Measurements from ENCODE around the gene TCOF1. TPM values are rescaled to one million over a fixed set of nuclear protein-coding genes. Genes with fewer than 3 reads are reported as not detected.

The TCOF1 gene
- polyA plus RNA-seq, 3 donors, result 8.9 to 14.2 (median 13.6) TPM

DNA sequence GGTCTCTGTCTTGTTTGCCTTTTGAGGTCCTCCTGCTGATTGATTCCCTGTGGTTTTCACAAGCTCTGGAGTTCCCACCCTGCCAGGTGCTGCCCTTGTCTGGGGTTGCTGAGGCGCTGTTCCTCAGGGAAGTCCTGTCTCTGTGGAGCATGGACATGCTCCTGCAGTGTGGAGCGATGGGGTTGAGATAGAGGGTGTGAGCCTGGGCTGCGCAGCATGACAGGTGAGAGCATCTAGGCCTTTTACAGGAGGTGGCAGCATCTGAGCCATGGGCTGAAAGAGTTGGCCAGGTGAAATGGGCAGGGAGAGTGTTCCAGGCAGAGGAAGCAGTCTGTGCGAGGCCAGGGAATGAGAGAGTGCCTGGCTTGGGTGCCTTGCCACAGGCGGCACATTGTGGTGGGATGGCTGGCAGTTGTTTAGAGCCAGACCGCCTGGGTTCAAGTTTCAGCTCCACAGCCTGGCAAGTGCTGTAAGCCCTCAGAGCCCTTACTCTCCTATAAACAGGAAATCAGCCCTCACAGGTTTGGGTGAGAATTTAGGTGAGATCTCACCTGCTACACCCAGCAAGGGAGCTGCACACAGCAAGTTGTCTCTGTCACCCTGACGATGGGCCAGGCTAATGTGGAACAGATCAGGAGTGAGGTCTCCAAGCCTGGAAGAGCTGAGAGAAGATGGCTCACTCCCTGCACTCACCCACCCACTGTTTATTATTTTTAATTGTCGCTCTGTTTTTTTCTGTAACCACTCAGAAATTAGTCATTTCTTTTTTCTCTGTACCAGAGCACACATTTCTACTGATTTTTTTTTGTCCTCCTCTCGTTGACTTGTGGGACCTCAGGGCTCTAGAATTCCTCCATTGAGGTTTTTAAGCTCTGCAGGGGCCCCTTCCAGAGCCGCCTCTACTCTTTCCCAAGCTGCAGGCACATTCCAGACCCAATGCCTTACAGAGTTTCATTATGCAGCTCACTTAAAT lies 19.6 kb downstream of the TCOF1 start:
- no peak overlapping the region for H3K27ac ChIP-seq (ENCODE audit: low read depth, low read length)

DNA sequence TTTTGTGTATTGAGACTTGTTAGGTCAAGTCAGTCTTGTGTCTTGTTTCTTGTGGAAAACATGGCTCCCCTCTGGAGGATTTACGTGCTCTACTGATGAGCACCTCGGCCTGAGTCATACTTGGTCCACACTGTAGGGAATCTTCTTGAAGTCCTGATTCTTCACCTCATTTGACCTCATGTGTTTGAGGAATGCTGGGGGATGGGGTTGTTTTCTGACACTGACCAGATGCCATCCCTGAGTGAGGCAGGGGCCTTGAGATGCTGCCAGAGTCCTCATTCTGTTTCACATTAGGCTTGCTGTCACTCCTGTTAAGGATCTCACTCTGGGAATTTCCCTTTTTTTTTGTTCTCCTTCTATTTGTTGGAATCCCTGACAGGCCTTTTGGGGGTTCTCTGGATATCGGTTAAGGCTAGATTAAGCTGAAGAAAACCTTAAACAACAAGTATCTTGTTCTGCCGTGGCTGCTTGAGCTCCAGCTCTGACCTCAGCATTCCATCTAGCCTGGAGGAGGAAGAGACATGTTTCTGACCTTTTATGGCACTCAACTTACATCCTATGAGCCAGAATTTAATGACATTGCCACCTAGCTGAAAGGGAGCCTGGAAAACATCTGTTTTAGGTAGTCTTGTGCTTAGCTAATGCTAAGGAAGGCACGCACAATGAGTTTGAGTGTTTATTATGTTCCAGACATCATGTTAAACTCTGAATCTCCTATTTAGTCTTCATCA lies 20.6 kb downstream of the TCOF1 start:
- H3K27ac ChIP-seq (ENCODE audit: low read depth, low read length), result no peak overlapping the region

More for the DNA sequence above, 19.6 kb downstream of the TCOF1 start:
- WGBS, 3 donors, result 73 to 84% (median 75%) methylated on average over 10 of the region's 10 CpGs

DNA sequence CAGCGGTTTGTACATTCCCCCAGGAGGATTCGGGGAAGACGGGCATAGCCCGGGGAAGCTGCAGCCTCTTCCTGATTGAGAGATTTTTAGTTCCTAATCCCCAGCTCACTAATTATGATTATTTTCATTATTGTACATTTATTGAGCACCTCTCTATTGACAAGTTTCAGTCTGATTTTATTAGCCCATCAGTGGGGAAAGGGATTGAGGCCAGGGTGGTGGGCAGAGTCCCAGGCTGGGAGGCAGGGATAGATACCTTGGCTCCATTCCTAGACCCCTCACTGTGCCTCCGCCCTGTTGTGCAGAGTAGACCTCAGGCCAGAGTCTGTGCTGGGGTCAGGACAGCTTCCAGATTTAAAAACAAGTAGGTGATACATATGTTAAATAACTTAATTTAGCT lies 27.2 kb downstream of the TCOF1 start:
- H3K27ac ChIP-seq (ENCODE audit: low read depth, low read length), result no peak overlapping the region
- WGBS, 3 donors, result 83 to 91% (median 84%) methylated on average over 5 of the region's 5 CpGs

More for the DNA sequence above, 20.6 kb downstream of the TCOF1 start:
- WGBS, 3 donors, result 72 to 81% (median 74%) methylated on average over 5 of the region's 5 CpGs

DNA sequence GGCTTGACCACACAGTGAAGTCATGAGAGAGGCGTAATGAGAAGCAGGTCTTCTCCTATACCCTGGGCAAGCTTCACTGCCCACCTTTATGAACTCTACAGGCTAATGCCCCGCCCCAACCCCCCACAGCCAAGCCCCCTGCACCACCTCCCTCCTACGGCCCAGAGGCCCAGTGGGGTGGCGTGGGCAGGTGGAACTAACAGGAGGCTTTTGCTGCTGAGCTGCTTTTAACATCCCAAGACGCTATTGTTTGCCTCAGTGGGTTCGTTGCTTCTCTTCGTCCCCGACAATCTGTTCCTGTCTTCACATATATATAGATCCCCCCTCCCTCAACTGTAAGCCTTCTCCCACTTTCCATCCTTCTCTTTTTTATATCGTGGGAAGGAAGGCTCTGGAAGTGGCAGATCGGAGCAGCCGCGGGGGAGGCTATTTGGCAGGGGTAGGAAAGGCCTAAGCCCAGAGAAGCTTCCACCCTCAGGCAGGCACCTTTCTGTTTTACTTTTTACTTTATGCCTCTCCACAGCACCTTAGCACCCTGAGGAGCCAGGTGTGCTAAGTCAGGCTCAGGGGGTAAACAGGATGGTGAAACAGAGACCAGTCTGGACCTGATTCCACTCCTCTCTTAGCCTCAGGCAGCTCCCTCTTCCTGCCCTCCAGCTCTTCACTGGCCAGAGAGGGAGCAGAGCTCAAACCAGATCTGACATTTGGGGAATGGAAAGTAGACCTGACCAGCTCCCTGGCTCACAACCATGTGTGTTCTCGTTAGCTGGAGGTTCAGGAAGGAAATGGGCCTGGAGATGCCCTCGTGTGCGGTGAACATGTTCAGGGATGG lies 28.7 kb downstream of the TCOF1 start:
- no peak overlapping the region for H3K27ac ChIP-seq (ENCODE audit: low read depth, low read length)
- 81 to 88% (median 82%) methylated on average over 15 of the region's 15 CpGs for WGBS, 3 donors

DNA sequence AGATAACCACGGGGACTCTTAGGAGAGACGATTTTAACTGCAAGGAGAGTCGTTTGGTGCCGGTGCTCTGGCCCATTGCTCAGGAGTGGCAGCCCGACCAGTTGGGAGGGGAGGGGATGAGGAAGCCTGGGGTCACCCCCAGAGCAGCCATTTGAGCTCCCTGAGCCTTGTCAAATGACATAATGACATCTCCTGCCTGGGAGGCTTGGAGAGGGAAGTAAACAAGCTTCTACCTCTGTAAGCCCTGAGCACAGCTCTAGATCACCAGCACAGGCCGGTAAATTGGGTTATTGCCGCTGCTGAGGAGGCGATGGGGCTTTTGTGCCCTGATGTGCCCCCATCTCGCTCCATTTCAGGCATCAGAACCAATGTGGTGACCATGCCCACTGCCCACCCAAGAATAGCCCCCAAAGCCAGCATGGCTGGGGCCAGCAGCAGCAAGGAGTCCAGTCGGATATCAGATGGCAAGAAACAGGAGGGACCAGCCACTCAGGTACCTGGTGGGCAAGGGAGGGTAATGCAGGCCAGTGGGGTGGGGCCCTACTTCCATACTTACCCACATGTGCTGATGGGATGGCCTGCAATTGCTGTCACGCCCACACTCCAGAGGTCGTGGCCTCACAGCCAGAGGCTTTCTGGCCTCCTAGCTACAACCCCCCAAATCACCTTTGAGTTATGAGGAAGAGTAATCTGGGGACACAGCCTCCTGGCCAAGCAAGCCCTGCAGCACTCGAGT lies 32.2 kb downstream of the TCOF1 start:
- 81 to 89% (median 86%) methylated on average over 13 of the region's 13 CpGs for WGBS, 3 donors
- no peak overlapping the region for H3K27ac ChIP-seq (ENCODE audit: low read depth, low read length)

DNA sequence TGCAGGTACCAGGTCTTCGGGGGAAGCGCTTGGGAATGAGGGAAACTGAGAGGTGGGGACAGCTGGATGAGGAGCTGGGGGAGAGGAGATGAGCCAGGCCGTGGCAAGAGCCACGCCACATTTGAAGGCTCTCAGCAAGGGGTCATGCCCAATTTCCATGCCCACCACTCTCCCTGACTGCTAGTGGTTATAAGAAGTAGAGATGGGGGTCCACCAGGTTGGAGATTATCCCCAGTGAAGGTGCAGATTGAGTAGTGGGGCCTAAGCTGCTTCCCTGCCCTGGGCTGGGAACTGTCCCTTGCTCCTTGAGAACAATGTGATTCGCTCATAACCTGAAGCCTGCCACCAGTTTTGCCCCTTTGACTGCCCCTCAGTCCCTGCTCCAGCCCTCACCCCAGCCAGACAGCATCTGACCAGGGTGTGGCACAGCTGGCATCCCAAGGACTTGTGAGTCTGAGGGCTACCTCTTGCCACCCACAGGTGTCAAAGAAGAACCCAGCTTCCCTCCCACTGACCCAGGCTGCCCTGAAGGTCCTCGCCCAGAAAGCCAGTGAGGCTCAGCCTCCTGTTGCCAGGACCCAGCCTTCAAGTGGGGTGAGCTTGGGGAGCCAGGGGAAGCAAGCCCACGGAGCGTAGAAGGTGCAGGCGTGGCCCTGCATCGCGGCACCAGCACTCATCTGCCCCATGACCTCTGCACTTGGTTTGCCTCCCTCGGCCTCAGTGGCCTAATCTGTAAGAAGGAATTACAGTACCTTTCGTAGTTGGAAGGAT lies 33.8 kb downstream of the TCOF1 start:
- 95 to 96% (median 95%) methylated on average over 13 of the region's 13 CpGs for WGBS, 3 donors
- no peak overlapping the region for H3K27ac ChIP-seq (ENCODE audit: low read depth, low read length)

DNA sequence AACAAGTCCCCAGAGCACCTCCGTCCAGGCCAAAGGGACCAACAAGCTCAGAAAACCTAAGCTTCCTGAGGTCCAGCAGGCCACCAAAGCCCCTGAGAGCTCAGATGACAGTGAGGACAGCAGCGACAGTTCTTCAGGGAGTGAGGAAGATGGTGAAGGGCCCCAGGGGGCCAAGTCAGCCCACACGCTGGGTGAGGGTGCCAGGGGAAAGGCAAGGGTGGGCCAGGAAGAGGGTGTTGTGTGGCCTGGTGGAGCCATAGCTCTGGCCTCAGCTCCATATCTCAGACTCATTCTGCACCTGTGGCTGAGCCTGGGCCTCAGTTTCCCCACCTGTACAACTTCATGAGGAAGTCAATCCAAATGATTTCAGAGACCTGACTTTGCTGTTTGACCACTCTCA lies 34.5 kb downstream of the TCOF1 start:
- 89 to 94% (median 92%) methylated on average over 3 of the region's 3 CpGs for WGBS, 3 donors
- H3K27ac ChIP-seq (ENCODE audit: low read depth, low read length), result no peak overlapping the region

DNA sequence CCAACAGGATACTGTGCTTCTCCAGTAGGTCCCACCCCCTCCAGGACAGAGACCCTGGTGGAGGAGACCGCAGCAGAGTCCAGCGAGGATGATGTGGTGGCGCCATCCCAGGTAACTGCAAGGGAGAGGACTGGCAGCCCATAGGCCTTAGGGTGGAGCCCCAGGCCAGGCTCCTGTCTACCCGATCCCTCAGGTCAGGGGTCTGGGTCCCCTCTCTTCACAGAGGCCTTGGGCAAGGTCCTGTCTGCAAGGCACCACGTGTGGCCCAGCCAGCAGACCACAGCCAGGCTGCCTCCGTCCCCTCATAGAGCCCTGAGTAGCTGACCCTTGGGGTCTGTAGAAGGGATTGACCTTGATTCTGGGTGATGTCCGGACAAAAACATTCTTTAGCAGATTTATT lies 35.2 kb downstream of the TCOF1 start:
- 90 to 97% (median 93%) methylated on average over 7 of the region's 7 CpGs for WGBS, 3 donors
- no peak overlapping the region for H3K27ac ChIP-seq (ENCODE audit: low read depth, low read length)

DNA sequence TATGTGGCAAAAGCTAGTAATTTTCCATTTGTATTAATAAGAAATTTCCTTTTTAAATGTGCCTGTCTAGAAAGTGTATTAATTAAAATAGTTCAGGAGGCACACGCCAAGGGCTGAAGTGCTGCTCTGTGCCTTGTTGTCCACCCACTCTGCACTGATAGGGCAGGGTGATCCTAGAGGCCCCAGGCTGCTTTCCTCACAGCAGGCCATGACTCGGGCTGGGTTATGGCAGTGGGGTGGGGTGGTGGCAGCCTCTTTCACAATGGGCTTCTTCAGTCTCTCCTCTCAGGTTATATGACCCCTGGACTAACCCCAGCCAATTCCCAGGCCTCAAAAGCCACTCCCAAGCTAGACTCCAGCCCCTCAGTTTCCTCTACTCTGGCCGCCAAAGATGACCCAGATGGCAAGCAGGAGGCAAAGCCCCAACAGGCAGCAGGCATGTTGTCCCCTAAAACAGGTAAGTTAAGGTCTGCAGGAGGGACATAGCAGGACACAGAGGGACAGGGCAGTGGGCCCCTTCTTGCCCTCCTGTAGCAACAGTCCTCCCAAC lies 35.7 kb downstream of the TCOF1 start:
- no peak overlapping the region for H3K27ac ChIP-seq (ENCODE audit: low read depth, low read length)
- WGBS, 3 donors, result 82 to 86% (median 85%) methylated on average over 3 of the region's 3 CpGs

DNA sequence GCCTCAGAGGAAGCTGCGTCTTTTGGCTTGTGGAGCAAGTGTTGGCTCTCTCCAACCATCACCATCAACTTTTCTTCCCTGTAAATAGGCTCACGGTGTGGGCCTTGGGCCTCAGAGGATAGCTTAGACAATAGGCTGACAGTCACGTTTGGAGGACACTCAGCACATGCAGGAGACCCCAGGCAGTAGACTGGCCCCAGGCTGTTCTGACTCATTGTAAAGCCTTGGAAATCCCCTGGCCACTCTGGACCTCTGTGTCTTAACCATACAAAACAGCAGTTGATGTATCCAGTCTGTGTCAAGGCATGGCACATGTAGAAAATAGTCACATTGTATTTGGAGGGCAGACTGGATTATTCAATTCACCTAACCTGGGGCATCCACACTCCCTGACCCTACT lies 36.6 kb downstream of the TCOF1 start:
- H3K27ac ChIP-seq (ENCODE audit: low read depth, low read length), result no peak overlapping the region
- WGBS, 3 donors, result 74 to 87% (median 80%) methylated on average over 3 of the region's 3 CpGs

DNA sequence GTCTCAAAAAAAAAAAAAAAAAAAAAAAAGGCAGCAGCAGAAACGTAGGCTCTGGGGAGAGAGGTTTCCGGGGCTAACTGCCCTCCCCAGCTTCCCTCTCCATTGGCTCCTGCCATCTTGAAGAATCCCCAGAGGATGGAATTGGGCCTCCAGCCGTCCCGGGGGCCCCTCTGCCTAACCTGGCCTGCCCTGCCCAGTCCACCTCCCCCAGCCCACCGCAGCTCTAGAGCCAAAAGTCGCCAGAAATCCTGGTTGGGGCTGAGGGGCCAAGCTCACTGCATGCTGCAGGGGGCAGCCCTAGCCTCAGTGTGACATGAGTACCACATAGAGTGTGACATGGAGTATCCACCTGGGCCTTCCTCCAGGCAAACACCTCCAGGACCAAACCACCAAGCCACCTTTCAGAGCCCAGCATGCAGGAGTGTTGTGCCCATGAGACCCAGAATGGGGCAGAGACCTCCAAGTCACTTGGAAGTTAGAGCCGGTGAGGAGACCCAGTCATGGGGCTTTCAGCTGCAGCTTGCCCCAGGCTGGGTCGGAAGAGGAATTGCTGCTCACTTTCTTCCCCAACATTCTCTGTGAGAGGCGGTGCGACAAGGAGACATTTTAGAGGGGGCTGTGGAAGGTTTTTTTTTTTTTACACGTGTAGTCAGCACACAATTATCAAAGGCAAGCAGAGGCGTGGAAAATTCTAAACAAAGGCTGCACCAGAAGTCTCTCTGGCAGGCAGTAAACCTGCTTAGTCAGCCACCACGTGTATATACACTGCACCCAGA lies 37.6 kb downstream of the TCOF1 start:
- WGBS, 3 donors, result 83 to 88% (median 84%) methylated on average over 12 to 13 of the region's 13 CpGs
- no peak overlapping the region for H3K27ac ChIP-seq (ENCODE audit: low read depth, low read length)

DNA sequence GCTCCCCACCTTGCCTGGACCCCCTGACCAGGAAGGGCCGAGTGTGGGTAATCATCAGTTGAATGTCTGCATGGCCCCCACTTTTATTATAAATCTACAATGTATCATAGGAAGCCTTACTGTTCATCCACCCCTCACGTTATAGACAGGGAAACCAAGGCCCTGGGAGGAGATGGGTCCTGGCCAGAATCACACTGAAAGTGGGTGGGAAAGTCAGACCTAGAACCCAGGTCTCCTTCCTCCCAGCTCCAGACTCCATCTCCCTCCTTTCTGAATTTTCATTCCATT lies 38.1 kb downstream of the TCOF1 start:
- 88 to 91% (median 91%) methylated on average over 2 of the region's 2 CpGs for WGBS, 3 donors
- H3K27ac ChIP-seq (ENCODE audit: low read depth, low read length), result no peak overlapping the region

DNA sequence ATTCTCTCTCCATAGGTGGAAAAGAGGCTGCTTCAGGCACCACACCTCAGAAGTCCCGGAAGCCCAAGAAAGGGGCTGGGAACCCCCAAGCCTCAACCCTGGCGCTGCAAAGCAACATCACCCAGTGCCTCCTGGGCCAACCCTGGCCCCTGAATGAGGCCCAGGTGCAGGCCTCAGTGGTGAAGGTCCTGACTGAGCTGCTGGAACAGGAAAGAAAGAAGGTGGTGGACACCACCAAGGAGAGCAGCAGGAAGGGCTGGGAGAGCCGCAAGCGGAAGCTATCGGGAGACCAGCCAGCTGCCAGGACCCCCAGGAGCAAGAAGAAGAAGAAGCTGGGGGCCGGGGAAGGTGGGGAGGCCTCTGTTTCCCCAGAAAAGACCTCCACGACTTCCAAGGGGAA lies 38.8 kb downstream of the TCOF1 start:
- H3K27ac ChIP-seq (ENCODE audit: low read depth, low read length), result no peak overlapping the region
- WGBS, 3 donors, result 92 to 97% (median 95%) methylated on average over 7 of the region's 7 CpGs

DNA sequence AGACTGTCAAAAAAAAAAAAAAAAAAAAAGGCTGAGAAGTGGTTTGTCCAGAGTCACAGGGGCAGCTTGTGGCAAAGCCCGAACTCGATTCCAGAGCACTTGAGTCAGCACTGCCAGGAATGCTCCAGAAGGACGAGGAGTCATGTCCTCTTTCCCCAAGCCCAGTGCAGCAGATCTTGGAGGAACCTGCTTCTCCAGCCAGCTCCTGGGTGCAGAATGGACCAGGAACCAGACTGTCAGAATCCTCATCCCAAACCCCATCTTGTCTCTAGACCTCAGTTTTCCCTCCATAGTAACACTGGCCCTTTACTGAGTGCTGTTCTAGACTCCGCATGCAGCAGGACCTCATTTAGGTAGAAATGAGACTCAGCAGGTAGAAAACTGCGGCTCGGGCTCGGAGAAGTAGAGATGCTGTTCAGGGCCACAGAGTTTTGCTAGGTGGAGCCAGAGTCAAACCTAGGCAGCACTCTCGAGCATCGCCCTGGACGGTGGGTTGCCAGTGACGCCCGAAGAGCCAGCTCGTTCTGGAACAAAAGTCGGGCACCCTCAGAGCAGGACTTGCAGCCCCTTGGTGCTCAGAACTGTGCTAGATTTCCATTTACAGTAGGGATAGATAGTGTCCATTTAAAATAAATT lies 39.8 kb downstream of the TCOF1 start:
- 93 to 95% (median 94%) methylated on average over 14 of the region's 14 CpGs for WGBS, 3 donors
- no peak overlapping the region for H3K27ac ChIP-seq (ENCODE audit: low read depth, low read length)

DNA sequence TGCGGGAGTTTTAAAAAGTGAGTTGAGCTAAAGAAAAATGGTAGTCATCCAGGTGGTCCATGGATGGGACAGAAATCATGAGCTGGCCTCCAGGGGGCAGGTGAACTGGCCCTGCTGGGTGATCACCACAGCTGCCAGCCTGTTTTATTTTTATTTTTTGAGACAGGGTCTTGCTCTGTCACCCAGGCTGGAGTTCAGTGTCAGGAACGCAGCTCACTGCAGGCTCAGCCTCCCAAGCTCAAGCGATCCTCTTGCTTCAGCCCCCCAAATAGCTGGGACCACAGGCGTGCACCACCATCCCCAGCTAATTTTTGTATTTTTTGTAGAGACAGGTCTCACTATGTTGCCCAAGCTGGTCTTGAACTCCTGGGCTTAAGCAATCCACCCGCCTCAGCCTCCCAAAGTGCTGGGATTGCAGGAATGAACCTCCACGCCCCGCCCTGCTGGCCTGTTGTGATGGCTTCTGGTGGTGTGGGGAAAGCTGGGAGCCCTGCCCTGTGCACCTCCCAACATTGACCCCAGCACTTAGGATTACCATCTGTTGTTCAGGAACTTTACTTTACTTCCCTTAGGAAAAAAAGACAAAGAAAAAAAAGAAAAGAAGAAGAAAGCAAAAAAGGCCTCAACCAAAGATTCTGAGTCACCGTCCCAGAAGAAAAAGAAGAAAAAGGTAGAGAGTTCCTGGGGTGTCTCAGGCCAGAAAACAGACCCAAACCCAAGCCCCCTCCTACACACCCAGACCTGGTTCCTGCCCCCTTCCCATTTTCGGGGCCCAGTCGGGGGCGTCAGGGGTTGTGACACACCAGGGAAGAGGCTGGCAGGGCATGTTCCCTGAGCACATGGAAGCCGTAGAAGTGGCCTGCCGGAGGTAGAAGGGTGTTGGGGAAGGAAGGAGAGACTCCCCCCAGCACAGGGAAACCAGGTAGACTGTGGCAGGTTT lies 40.6 kb downstream of the TCOF1 start:
- WGBS, 3 donors, result 87 to 88% (median 87%) methylated on average over 13 of the region's 13 CpGs
- no peak overlapping the region for H3K27ac ChIP-seq (ENCODE audit: low read depth, low read length)

Data from adipose tissue (tissue), 3 donors.